WI38 (cell line): ENCODE data around the gene KIAA0753.

Experiments
- H3K4me3 ChIP-seq: 2 replicates; pipeline ENCODE4 v1.5.1; 2011; ENCODE audit warnings: low read depth, mild to moderate bottlenecking, control low read depth, low read length
- TF ChIP-seq, protein P1 (sequence below): IDR thresholded peaks from 2 replicates; pipeline ENCODE4 v1.5.1; 2012; ENCODE audit warnings: low read depth, mild to moderate bottlenecking, control low read depth, low read length

The KIAA0753 gene

DNA sequence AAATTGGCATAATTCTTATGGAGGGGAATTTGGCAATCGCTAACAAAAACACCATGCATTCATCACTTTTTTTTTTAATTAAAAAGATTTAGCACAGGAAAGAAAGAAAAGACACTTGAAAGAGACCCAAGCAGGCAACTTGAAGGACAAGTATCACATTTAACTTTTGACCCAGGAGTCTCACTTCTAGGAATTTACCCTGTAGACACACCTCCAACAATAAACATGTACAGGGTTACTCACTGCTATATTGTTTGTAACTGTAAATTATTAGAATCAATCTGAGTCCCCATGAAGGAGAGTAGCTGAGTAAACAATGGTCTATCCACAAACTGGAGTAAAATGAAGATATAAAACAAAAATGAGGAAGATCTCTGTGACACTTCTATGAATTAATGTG is 10.1 kb downstream of the KIAA0753 start:
- no peak overlapping the region for H3K4me3 ChIP-seq
- TF ChIP-seq, protein P1, sequence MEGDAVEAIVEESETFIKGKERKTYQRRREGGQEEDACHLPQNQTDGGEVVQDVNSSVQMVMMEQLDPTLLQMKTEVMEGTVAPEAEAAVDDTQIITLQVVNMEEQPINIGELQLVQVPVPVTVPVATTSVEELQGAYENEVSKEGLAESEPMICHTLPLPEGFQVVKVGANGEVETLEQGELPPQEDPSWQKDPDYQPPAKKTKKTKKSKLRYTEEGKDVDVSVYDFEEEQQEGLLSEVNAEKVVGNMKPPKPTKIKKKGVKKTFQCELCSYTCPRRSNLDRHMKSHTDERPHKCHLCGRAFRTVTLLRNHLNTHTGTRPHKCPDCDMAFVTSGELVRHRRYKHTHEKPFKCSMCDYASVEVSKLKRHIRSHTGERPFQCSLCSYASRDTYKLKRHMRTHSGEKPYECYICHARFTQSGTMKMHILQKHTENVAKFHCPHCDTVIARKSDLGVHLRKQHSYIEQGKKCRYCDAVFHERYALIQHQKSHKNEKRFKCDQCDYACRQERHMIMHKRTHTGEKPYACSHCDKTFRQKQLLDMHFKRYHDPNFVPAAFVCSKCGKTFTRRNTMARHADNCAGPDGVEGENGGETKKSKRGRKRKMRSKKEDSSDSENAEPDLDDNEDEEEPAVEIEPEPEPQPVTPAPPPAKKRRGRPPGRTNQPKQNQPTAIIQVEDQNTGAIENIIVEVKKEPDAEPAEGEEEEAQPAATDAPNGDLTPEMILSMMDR, result no peak

DNA sequence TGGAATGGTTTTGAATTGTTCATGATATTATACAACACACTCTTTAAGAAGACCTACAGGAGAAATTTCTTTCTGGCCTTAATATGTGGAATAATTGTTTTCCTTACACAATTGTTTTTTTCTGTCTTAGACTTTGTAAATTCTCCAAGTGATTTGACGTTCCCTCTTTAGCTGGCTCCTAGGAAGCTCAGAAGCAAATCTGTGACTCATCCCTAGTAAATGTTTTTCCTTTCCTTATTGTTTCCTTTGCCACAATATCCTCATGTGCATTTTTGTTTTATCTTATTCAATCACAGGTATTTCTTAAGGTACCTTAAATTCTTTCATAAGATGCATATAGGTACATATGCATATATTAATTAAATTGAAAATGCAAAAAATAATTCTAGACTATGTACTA is 13.5 kb downstream of the KIAA0753 start:
- TF ChIP-seq, protein P1, result no peak
- H3K4me3 ChIP-seq, result no peak overlapping the region

DNA sequence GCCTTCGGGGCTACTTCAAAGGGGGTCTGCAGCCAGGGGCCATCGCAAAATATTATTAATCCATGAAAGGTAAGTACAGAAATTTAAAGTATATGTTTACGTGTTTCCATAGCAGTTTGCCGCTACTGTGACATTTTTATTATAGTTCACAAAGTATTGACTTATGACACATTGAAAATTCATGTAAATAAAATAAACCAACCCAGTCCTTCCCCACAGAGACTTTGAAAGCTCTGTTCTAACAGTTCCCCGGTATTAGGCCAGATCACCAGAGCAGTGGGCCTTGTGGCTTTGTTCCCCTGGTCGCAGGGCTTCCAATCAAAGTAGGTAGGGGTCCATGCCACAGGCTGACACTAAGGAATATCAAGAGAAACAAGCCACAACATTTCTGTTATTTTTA is 13.9 kb downstream of the KIAA0753 start:
- no peak overlapping the region for H3K4me3 ChIP-seq
- TF ChIP-seq, protein P1, result no peak

DNA sequence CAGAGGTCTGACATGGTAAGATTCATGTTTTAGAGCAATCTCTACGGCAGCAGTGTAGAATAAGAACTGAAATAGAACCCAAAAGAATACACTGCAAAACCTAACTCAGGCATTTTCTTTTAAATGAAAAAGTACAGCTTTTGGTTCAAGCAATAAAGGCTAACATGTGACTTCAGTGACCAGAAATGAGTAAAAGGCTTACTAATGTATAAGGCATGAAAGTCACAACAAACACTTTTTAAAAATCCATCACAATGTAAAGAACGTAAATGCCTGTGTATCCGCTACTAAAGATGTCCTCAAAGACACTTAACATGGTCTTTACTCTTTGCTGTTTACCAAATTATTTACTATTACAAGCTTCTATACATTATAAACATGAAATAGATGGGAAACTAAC is 16.6 kb downstream of the KIAA0753 start:
- H3K4me3 ChIP-seq, result no peak overlapping the region
- TF ChIP-seq, protein P1, result no peak

DNA sequence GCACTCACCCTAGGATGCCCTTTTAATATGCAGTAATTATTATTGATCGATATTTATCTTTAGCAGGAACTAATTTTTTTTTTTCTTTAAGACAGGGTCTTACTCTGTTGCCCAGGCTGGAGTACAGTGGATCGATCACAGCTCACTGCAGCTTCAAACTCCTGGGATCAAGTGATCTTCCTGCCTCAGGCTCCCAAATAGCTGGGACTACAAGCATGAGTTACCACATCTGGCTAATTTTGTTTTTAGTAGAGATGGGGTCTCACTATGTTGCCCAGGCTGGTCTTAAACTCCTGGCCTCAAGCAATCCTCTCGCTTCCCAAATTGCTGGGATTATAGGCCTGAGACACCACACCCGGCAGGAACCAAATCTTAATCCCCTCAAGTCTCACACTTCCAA is 29.3 kb downstream of the KIAA0753 start:
- no peak overlapping the region for H3K4me3 ChIP-seq
- TF ChIP-seq, protein P1, result no peak

DNA sequence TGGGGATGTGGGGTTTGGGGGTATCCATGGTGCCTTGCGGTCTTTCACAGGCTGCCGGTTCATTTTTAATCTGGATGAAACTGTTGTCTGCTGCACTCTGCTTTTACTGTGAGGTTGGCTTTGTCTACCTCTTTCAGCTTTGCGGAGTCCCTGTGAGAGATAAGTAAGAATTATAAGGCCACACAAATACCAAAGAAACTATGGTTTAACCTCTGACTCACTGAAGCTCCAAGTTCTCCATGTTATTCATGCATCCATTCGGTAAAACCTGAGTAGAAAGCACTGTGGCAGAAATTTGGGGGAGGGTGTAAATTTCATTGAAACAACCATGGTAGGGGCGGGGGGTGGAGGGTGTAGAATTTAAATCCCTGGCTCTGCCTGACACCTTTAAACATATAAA is 30.5 kb downstream of the KIAA0753 start:
- no peak overlapping the region for H3K4me3 ChIP-seq
- TF ChIP-seq, protein P1, result no peak

DNA sequence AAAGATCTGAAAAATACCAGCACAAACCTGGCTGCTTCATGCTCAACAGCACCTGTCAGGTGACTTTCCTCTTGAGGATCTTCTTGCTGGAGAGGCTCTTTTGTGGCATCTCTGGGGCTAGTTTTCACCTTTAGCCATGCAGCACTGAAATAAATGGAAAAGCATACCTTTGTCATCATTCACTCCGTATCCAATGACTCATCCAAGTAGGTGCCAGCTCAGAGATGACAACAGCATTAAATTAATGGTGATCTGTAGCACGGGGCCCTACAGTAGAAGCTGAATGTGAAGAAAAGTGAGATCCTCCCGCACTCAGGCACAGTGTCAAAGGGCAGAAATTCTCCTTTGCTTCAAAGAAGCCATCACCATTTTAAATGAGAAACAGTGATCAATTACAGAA is 32.2 kb downstream of the KIAA0753 start:
- no peak overlapping the region for H3K4me3 ChIP-seq
- TF ChIP-seq, protein P1, result no peak
